HUDEP-2 (cell line): ENCODE measurements around the gene LCN1.

Experiments used
- DNase-seq, 76 experiments: peaks; one replicate each; lab custom pipeline; 2025; ENCODE audit not compliant: unreplicated experiment in 76 of 76; lab: John Stamatoyannopoulos, UW

LCN1 gene

GRCh38 chr9:135563039-135563476, 41.8 kb downstream of the LCN1 start:
- DNase-seq: no peak

- no peak for DNase-seq
Observed at GRCh38 chr9:135563858-135564257, 42.6 kb downstream of the LCN1 start.

GRCh38 chr9:135565141-135565628, 43.9 kb downstream of the LCN1 start:
- no peak for DNase-seq

GRCh38 chr9:135565636-135566035, 44.4 kb downstream of the LCN1 start:
- no peak for DNase-seq

GRCh38 chr9:135566552-135566951, 45.3 kb downstream of the LCN1 start:
- DNase-seq: no peak

GRCh38 chr9:135567311-135567710, 46.1 kb downstream of the LCN1 start:
- no peak for DNase-seq

- no peak for DNase-seq
Observed at GRCh38 chr9:135568026-135568425, 46.8 kb downstream of the LCN1 start.

- DNase-seq: no peak
Observed at GRCh38 chr9:135570456-135570855, 49.2 kb downstream of the LCN1 start.

GRCh38 chr9:135572233-135572632, 51.0 kb downstream of the LCN1 start:
- no peak for DNase-seq

- DNase-seq: no peak
Observed at GRCh38 chr9:135573124-135573523, 51.9 kb downstream of the LCN1 start.

GRCh38 chr9:135574331-135574730, 53.1 kb downstream of the LCN1 start:
- DNase-seq: no peak

GRCh38 chr9:135574943-135575342, 53.7 kb downstream of the LCN1 start:
- no peak for DNase-seq
